ENCODE data around the gene CREB1. TPM values are rescaled to one million over a fixed set of nuclear protein-coding genes. Genes with fewer than 3 reads are reported as not detected.

Gene CREB1
- total RNA-seq, 1 experiment from 2014 or later: 43.5 TPM

- CTCF ChIA-PET: no interaction called here
- H3K27ac ChIP-seq (ENCODE audit: low read length): no peak overlapping the region
- BruUV-seq (replicated peaks): no TSS peak
Observed at GRCh38 chr2:207601774-207602173, 72.0 kb downstream of the CREB1 start.

GRCh38 chr2:207603486-207603885 is 73.7 kb downstream of the CREB1 start:
- BruUV-seq (replicated peaks): no TSS peak
- Histone ChIP-seq H3K9me3 (ENCODE audit: low read length) (no peaks in the 10 kb centered on the region), H3K27ac (ENCODE audit: low read length) (no peak overlapping the region), H3K27me3 (ENCODE audit: low read length) (no peaks in the 10 kb centered on the region), H3K4me2 (ENCODE audit: low read length) (no peak overlapping the region), H2AFZ (ENCODE audit: low read length) (no peak overlapping the region), H3K36me3 (ENCODE audit: low read depth, low read length) (0 out of 2 replicates have a peak, but pooled peaks cover 3% of the 10 kb centered on the region), H3K79me2 (ENCODE audit: low read length) (no peaks in the 10 kb centered on the region), H3K4me1 (ENCODE audit: insufficient read depth, low read length) (peaks cover 4% of the 10 kb centered on the region; the same call in 1 of the 2 replicates), H3K9ac (ENCODE audit: low read length) (no peak overlapping the region), H3K4me3 (ENCODE audit: low read length) (no peak overlapping the region), H3K9me2 (replicated peaks; ENCODE audit: low read length) (no peaks in the 10 kb centered on the region), H3F3A (ENCODE audit: low read length, unreplicated experiment) (no peaks in the 10 kb centered on the region), H4K20me1 (ENCODE audit: low read length) (no peaks in the 10 kb centered on the region)
- DNase-seq (no peak), ATAC-seq (no peak)
- TF ChIP-seq EZH2phosphoT487 (IDR thresholded peaks at IDR 0.05; ENCODE audit: borderline replicate concordance, low read length): no peak
- ChIA-PET POLR2A (ENCODE audit: unreplicated experiment) (no interaction called here), CTCF (no interaction called here)
- intact Hi-C loops (cut with micrococcal nuclease): no loop called here

More at GRCh38 chr2:207601774-207602173, 72.0 kb downstream of the CREB1 start:
- Histone ChIP-seq H3K4me1 (ENCODE audit: insufficient read depth, low read length) (peaks cover under 1% of the 10 kb centered on the region; the same call in 1 of the 2 replicates), H4K20me1 (ENCODE audit: low read length) (no peaks in the 10 kb centered on the region), H3K4me2 (ENCODE audit: low read length) (no peak overlapping the region), H3F3A (ENCODE audit: low read length, unreplicated experiment) (no peaks in the 10 kb centered on the region), H3K4me3 (ENCODE audit: low read length) (no peak overlapping the region), H3K79me2 (ENCODE audit: low read length) (no peaks in the 10 kb centered on the region), H3K9me2 (replicated peaks; ENCODE audit: low read length) (no peaks in the 10 kb centered on the region), H3K27me3 (ENCODE audit: low read length) (no peaks in the 10 kb centered on the region), H3K9me3 (ENCODE audit: low read length) (no peaks in the 10 kb centered on the region), H2AFZ (ENCODE audit: low read length) (no peak overlapping the region), H3K9ac (ENCODE audit: low read length) (no peak overlapping the region), H3K36me3 (ENCODE audit: low read depth, low read length) (peaks cover 14% of the 10 kb centered on the region; the same call in 1 of the 2 replicates)
- POLR2A ChIA-PET (ENCODE audit: unreplicated experiment): no interaction called here
- TF ChIP-seq CTCF (conservative IDR thresholded peaks at IDR 0.05; ENCODE audit: low read depth, low read length) (no peak), EZH2phosphoT487 (IDR thresholded peaks at IDR 0.05; ENCODE audit: borderline replicate concordance, low read length) (no peak), EZH2 (IDR thresholded peaks at IDR 0.05; ENCODE audit: low read length, unreplicated experiment) (no peak)
- ATAC-seq (no peak), DNase-seq (no peak)
- intact Hi-C loops (cut with micrococcal nuclease): no loop called here

- Histone ChIP-seq H3K36me3 (ENCODE audit: low read depth, low read length) (0 out of 2 replicates have a peak, but pooled peaks cover 3% of the 10 kb centered on the region), H2AFZ (ENCODE audit: low read length) (no peak overlapping the region), H4K20me1 (ENCODE audit: low read length) (no peaks in the 10 kb centered on the region), H3K9me3 (ENCODE audit: low read length) (no peaks in the 10 kb centered on the region), H3F3A (ENCODE audit: low read length, unreplicated experiment) (no peaks in the 10 kb centered on the region), H3K79me2 (ENCODE audit: low read length) (no peaks in the 10 kb centered on the region), H3K27me3 (ENCODE audit: low read length) (no peaks in the 10 kb centered on the region), H3K4me1 (ENCODE audit: insufficient read depth, low read length) (peaks cover 4% of the 10 kb centered on the region; the same call in 1 of the 2 replicates), H3K4me2 (ENCODE audit: low read length) (no peak overlapping the region), H3K9ac (ENCODE audit: low read length) (no peak overlapping the region), H3K27ac (ENCODE audit: low read length) (no peak overlapping the region), H3K4me3 (ENCODE audit: low read length) (no peak overlapping the region), H3K9me2 (replicated peaks; ENCODE audit: low read length) (no peaks in the 10 kb centered on the region)
- intact Hi-C loops (cut with micrococcal nuclease): no loop called here
- POLR2A ChIA-PET (ENCODE audit: unreplicated experiment): no interaction called here
- no TSS peak for BruUV-seq (replicated peaks)
- ATAC-seq: no peak
- CTCF ChIA-PET: interaction anchor here (0.6 kb wide), 1 partner anchor 163 kb away, joined by 3 read pairs; no protein-coding TSS in a partner anchor
- DNase-seq: no peak
- TF ChIP-seq EZH2 (IDR thresholded peaks at IDR 0.05; ENCODE audit: low read length, unreplicated experiment) (no peak), CTCF (conservative IDR thresholded peaks at IDR 0.05; ENCODE audit: low read depth, low read length) (no peak), EZH2phosphoT487 (IDR thresholded peaks at IDR 0.05; ENCODE audit: borderline replicate concordance, low read length) (no peak)
Observed at GRCh38 chr2:207606399-207606798, 76.6 kb downstream of the CREB1 start.

Data from PC-3 (cell line).